Left forelimb (tissue), 1 donor: ENCODE results near the gene RPS6KA2.

ENCODE experiments used
- DNase-seq: peaks from one replicate; pipeline ENCODE4 v3.0.0-alpha.2; 2018; ENCODE audit warnings: low spot score

The RPS6KA2 gene

DNA sequence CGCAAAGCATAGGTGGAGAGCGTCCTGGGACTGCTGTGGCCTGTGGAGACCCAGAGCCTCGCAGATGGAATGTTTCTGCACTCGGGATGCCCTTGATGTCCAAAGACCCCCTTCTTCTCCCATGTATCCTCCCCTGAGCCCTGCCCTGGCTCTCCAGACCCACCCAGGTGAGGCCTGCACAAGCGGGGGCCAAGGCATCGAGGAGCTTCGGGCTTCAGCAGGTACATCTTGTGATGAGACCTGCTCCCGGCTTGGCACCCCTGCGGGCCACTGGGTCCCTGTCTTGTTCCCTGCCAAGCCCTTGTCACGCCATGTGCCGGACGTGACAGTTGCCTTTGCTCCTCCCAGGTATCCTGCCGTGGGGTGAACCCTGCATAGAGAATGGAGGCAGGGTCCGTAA, 125.8 kb downstream of the RPS6KA2 start:
- DNase-seq: no peak

DNA sequence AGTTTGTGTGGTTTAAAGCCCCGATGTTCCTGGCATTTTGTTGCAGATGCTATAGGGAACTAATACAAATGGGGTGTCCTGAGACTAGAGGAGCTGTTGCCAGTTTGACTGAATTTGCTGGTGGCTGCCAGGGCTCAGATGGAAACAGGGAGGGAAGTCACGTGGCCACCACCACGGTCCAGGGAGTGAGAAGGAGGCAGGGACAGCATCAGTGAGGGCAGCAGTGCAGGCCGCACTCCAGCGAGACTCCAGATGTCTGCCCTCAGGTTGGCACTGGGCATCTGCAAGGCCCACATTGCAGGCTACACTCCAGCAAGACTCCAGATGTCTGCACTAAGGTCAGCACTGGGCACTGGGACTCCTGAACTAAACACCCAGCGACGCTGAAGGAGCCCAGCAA, 126.8 kb downstream of the RPS6KA2 start:
- DNase-seq: no peak

DNA sequence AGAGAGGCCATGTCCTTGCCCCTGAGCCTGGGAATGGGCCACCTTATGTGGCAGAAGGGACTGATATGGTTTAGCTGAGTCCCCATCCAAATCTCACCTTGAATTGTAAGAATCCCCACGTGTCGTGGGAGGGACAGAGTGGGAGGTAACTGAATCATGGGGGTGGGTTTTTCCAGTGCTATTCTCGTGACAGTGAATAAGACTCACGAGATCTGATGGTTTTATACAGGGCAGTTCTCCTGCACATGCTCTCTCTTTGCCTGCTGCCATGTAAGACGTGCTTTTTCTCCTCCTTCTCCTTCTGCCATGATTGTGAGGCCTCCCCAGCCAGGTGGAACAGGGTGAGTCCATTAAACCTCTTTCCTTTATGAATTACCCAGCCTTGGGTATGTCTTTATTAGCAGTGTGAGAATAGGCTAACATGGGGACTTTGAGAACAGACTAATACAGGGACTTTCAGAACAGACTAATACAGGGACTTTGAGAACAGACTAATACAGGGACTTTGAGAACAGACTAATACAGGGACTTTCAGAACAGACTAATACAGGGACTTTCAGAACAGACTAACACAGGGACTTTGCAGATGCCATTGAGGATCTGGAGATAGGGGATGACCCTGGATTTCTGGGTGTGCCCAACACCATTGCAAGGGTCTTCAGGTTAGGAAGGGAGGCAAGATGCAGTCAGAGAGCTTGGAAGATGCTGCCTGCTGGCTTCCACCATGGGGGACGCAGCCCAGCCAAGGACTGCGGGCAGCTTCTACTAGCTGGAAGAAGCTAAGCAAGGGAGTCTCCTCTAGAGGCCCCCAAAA, 127.5 kb downstream of the RPS6KA2 start:
- DNase-seq: no peak

DNA sequence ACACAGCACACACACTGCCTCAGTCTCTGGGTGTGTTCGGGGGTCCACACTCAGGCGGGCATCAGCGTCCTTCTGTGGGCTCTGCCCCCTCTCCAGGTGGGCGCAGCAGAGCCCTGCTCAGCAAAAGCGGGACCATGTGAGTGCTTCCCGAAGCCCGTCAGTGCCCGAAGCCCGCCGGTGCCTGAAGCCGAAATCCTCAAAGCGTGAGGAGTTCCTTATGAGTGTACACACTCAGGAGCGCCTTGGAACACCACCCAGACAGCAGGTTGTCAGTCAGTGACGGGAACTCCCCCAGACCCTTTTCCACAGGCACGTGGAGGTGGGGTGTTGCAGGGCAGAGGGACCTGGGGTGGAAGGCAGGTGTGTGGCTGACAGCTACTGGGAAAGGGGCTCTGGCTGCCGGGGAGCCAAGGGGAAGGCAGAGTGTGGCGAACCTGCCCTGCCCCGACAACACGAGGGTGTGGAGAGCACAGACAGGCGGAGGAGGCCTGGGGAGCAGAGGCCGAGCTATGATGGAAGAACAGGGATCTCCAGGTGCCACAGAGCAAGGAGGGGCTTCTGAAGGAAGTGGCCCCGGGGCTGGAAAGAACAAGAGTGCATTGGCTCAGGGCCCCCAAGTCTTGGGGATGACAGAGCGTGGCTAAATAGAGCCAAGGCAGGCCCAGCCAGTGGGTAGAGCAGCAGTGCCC, 128.2 kb downstream of the RPS6KA2 start:
- no peak for DNase-seq

DNA sequence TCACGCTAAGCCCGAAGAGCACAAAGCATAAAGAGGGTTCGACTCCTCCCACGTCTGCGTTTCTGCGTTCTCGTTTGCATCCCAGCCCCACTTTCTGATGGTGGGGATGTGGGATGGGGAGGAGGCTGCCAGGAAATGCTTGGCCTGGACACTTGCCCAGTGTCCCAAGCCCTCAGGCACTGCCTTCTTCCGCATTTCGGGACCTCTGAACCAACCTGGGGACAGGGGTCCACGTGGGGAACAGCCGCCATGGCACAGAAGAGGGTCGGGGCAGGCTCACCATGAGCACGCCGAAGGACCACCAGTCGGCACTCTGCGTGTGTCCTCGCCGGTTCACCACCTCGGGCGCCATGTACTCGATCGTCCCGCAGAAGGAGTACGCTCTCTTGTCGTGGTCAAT, 128.8 kb downstream of the RPS6KA2 start:
- DNase-seq: no peak

DNA sequence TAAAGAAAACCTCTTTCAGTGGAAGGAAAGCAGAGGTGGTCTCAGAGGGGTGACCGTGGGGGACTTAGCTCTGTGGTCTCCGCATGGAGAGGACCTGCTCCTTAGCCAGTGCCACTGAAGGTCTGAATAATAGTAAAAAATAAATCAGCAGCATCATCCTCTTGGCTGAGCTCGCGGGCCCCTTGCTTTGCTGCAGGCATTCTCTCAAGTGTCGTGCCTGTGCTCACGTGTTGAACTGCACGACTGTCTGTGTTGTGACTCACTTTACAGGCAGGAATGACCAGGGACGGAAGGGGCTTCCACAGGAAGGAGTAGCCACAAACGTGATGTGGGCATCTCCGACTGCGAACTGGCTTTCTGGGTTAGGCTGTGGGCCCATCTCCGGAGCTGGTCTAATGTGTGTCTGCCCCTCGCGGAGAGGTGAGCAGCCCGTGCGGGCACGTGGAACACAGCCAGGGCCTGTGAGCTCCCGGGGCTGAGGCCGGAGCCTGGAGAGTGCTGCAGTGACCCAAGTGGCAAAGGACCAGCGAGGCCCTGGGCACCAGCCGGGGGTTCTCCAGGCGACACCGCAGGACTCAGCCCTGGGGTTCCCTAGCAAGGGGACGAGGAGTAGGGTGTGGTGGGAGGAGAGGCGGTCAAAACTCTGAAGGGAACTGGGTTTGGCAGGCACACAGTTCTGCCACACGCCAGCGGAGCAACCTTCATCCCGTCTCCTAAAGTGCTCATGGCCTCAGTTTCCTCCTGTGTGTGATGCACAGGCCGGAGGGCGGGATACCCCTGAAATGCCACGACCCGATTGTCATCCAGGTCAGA, 129.8 kb downstream of the RPS6KA2 start:
- no peak for DNase-seq

DNA sequence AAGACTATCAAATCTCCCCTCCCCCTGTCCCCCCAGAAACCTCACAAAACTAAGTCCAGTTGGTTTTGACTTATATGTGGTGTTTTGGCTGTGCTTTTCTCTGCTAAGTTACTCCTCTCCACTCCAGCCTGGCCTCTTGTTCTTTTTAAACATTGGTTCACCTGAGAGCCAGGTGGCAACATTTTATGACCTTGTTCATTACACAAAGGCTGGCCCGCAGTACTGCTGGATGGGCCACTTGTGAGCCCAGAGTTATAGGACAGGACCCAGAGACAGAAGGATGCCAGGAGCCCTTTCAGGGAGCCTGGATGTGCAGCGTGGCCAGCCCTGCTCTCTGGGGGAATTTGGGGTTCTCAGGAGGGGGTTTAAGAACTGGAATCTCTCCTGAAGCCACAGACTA, 130.6 kb downstream of the RPS6KA2 start:
- no peak for DNase-seq

DNA sequence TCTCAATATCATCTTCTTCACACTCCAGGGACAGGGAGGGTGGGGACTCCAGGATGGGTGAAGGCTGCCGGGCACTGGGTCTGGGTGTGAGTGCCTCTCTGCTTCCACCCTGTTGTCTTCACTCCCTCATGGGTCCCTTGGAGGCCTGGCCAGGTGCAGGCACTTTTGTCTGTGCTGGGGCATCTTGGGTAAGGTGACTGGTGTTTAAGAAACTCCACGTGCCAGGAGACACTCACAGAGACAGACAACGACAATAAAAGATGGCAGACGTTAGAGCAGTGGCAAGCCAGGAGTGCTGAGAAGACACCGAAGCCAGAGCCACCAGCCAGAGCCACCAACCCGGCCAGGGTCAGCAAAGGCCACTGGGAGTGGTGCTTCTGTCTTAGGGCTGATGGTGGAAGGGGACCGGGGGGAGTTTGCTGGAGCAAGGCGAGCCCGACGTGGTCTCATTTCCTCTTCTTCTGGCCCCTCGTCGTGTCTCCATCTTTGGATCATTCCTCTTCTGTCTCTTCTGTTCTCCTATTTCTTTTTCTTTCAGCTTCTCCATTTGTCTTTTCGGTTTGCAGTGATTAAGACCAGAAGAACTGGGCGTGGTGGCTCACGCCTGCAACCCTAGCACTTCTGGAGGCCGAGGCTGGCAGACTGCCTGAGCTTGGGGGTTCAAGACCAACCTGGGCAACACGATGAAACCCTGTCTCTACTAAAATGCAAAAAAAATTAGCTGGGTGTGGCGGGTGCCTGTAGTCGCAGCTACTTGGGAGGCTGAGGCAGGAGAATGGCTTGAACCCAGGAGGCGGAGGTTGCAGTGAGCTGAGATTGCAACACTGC, 131.3 kb downstream of the RPS6KA2 start:
- no peak for DNase-seq

DNA sequence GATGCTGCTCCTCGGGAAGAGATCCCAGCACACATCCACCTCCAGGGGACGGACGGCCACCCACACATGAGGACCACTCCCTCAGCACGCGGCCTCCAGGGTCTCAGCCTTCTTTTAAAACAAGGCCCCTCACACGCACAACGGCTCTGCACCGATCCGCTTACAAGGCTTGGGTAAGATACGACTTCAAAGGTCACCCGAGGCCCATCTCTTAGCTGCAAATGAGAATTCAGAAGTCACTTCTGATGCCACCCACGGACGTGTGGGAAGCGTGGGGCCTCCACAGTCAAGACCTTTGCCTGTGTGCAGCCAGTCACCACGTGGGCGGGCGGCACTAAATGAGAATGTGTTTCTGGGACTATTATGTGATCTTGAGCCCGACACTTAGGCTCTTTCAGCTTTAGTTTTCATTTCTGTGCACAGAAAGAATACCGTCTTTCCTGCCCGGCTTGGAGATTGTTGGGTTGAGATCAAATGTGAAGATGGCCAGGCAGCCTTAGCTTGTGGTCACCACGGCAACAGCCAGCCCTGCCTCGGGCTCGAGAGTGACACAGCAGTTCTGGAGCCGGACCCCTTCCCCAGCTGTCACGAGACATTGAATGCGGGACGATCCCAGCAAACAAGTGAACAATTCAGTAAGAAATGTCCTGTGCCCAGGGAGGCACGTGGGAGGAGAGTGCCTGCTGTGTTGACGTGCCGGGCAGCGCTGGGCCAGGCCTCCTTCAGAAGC, 132.1 kb downstream of the RPS6KA2 start:
- DNase-seq: no peak

DNA sequence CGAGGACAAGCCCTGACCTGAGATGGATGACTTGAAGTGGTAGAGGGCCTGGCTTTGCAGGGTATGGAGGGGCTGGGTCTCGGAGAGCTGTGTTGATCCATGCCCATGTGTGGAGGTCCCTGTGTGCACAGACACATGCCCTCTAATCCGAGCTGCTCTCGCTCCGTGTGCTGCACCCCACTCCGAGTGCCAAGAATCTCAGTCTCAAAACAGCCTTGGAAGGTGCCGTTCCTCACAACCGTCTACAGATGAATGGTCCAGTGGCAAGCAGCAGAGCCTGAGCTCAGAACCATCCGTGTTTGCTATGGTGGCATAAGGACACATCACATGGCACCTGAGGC, 133.0 kb downstream of the RPS6KA2 start:
- DNase-seq: no peak

DNA sequence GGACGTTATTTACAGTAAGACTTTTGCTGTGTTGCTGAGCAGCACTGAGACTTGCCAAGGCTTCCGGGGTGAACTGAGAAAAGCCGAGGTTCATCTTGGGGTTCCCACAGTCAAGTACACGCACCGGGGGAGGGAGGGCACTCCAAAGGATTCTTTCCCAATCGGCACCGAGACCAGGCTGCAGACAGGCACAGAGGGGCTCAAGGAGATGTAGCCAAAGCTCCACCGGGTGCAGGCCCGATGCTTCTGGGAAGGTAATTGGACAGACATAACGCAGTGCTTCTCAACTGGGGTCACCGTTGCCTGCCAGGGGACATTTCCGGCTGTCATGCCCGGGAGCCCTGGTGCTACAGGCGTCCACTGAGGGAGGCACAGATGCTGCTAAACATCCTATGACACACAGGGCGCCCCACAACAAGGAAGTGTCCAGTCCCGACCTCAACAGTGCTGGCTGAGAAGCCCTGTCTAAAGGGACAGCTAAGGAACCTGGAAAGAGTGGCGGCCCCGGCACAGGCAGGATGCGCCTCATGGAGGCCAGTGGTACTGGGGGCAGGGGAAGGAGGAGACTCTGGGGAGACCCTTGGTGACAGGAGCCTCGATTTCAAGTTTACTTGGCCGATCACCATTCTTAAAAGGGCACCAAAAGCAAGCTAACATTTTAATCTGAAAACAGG, 133.5 kb downstream of the RPS6KA2 start:
- no peak for DNase-seq

DNA sequence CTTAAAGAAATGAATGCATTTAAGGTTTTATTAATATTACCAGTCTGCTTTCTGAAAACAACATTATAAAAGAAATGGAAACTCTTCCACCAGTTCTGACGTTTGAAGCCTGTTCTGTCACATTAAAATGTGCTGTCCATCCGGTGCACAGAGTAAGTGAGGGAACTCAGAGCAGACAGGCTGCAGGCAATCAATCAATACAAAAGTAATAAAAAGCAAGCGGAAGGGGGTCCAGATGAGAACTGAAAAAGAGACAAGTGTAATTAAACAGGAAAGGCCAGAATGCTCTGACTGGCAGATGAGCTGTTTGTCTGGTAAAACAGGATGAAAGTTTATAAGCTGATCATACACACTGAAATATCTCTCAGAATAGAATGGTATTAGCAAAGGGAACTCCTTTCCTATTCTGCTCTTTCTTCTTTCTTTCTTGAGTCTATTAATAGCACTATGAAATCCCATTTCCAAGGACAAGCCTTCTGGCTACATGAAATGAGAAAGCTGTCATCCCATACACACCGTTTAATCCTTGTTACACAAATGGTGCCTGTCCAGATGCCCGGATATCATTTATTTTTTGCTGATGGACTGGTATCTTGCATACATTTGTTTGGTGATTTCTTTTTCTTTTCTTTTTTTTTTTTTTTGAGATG, 134.8 kb downstream of the RPS6KA2 start:
- no peak for DNase-seq

DNA sequence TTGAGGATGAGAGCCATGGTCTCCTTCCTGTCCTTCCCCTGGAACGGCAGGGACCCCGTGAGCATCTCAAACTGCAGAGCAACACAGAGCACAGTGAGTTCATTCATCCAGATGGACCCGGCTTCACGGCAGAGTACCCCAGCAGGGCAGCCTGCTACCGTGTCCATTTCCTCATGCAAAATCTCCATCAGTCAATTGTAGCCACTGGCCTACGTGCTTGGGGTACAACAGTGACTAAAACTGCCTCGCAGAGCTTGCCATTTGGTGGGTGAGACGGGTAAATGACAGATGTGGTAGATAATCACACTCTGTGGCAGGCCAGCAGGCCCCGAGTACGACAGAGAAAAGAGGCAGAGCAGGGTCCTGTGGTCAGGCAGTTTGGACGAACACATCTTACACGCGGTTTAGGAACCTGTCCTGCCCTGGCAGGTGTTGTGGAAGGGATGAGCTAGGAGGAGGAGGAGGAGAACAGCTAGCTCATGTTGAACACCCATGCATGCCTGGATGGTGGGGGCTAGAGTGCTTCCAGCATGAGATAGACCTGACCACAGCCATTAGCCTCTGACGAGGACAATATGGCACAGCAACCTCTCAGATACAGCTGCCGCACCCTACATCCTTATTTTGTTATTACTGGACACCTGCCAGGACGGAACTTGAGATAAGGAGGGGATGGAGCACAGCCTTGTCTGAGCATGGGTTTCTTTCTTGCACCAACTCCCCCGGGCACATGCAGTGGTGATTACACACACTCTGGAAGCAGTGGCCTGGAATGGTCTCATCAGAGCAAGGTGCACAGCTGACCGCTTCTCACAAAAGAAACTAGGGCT, 136.2 kb downstream of the RPS6KA2 start:
- no peak for DNase-seq

DNA sequence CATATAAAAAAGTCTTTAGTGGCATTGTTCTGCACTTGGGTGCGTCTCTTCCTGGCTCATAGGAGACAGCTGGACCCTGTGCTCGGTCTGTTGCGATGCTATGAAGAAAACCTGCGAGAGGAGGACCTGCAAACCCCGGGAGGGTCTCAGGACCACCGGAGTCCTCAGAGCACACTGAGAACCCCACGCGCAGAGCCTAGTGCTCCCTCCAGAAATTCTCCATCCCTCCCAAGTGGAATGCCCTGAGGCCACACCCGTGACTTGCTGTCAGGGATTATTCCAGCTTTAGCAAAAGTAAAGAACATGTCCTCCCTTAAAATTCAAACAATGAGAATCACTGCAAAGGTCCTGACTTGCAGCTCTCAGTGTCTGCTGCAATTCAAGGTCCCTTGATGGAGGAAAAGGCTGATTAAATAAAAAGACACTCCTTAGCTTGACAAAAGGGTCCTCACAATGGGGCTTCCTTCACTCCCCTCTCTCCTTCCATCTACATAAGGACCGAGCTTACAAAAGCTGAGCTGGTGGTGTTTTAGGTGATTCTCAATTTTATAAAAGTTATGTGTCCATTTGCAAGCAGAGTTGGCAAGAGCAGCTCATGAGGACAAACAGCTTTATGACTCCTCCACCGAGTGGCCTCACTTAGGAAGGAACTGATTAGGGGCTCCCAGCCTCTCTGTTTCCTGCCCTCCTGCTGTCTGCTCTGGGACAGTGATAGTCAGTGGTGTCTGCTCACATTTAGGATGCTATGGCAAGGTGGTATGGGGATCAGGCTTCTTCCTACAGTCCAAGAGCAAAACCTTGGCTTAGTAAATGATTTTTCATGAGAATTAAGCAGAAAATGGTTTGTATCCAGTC, 137.5 kb downstream of the RPS6KA2 start:
- no peak for DNase-seq

DNA sequence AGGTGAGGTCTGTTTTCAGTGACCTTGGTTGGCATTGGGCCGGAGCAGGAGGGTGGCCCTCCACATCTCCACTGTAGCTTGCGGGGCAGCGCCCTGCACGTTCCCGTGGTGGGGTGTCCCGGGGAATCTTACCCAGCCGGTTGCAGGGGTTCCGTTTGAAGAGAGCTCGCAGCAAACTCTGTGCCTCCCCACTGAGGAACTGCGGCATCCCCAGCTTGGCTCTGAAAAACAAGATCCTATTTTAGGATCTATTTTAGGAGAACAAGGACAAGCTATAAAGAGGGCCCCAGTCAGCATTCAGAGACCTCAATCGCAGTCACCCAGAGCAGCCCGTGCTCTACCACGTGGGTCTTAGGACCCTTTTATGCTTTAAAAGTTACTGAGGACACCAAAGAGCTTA, 138.3 kb downstream of the RPS6KA2 start:
- no peak for DNase-seq

DNA sequence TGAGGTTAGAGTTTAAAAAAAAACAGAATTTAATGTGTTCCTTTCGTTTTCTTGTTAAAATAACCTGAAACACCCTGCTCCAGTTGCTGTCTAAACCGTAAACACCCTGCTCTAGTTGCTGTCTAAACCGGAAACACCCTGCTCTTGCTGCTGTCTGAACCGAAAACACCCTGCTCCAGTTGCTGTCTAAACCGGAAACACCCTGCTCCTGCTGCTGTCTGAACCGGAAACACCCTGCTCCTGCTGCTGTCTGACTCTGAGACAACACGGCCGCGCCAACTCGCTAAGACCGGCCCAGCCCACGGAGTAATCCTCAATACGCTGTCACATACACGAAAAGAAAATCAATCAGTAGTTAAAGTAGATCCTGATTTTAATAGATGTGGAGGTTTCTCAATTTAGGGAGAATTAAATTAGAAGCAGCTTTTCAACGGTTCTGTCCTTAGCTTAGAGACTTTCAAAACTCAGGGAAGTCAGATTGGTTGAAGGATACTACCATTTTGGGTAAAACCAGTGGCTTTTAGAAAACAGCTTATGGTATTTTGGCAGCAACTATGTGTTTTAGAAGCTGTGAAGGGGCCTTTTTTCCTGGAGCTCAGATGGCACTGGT, 138.9 kb downstream of the RPS6KA2 start:
- no peak for DNase-seq

DNA sequence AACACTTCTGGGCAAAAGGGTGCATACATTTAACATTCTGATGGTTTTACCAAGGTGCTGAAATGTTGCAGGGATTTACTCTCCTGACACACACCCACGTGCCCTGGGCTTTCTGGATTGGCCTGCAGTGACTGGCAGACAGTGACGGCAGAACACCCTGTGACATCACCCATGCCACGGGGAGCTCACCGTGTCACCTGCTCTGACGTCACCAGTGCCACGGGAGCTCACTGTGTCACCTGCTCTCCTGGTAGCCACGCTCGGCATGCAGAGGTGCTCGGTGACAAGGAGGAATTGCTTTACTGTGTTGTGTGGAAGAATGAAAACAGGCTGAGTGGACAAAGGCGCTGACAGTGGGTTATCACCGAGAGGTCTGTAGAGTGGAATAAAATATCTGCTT, 139.9 kb downstream of the RPS6KA2 start:
- DNase-seq: no peak

DNA sequence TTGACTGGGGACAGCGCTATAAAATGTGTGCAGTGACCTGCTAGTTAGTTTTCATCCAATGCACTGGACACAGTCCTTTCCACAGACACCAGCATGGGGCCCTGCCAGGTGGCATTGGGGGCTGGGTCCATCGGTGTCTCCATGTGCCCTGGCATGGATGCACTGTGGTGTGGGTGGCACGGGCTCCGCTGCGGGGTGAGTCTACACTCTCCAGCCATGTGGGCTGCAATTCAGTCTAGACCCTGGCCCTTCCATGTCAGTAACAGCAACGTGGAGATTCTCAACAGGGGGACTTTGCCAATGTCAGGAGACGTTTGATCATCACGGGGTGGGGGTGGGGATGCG, 140.5 kb downstream of the RPS6KA2 start:
- no peak for DNase-seq
